Neural cell (in vitro differentiated cells): ENCODE results near the gene RBMS3. TPM values are rescaled to one million over a fixed set of nuclear protein-coding genes. Genes with fewer than 3 reads are reported as not detected.

Experiments
- H2AFZ ChIP-seq: fragments of 200-600, 300-800 bp; sonication (generic), shearing (Covaris generic); 2 replicates; pipeline ENCODE4 v1.6.0; 2014; ENCODE audit warnings: low read depth, mild to moderate bottlenecking, antibody characterized with exemption, low read length, moderate library complexity
- H3F3A ChIP-seq: fragments of 200-600 bp; shearing (Covaris generic); 2 replicates; pipeline ENCODE4 v1.6.1; 2016; ENCODE audit warnings: mild to moderate bottlenecking, moderate library complexity, mixed read lengths, antibody characterized with exemption, low read length; ENCODE audit not compliant: insufficient read depth, poor library complexity, severe bottlenecking
- H3K27ac ChIP-seq: fragments of 200-600, 300-800 bp; sonication (generic), shearing (Covaris generic); 2 replicates; pipeline ENCODE4 v1.5.1; 2014; ENCODE audit warnings: mild to moderate bottlenecking, low read length, moderate library complexity
- H3K27me3 ChIP-seq: fragments of 300-800, 200-600 bp; sonication (generic), shearing (Covaris generic); 2 replicates; pipeline ENCODE4 v1.6.0; 2014; ENCODE audit warnings: mild to moderate bottlenecking, low read depth, low read length, moderate library complexity; ENCODE audit not compliant: insufficient read depth
- H3K36me3 ChIP-seq: fragments of 300-800, 200-600 bp; sonication (generic), shearing (Covaris generic); 2 replicates; pipeline ENCODE4 v1.5.1; 2014; ENCODE audit warnings: mild to moderate bottlenecking, antibody characterized with exemption, low read length, moderate library complexity; ENCODE audit not compliant: insufficient read depth
- H3K4me2 ChIP-seq: fragments of 300-800, 200-600 bp; sonication (generic), shearing (Covaris generic); 2 replicates; pipeline ENCODE4 v1.6.0; 2014; ENCODE audit warnings: mild to moderate bottlenecking, low read length
- H3K4me3 ChIP-seq: fragments of 300-800, 200-600 bp; sonication (generic), shearing (Covaris generic); 2 replicates; pipeline ENCODE4 v1.5.1; 2014; ENCODE audit warnings: mild to moderate bottlenecking, low read length, moderate library complexity
- H3K79me2 ChIP-seq: fragments of 200-600 bp; shearing (Covaris generic); replicated peaks from 2 replicates; pipeline ENCODE4 v1.6.0; 2014; ENCODE audit warnings: mild to moderate bottlenecking, low read length, moderate library complexity; ENCODE audit not compliant: insufficient read depth
- H3K9ac ChIP-seq: fragments of 300-800, 200-600 bp; sonication (generic), shearing (Covaris generic); 2 replicates; pipeline ENCODE4 v1.6.1; 2016; ENCODE audit warnings: mild to moderate bottlenecking, low read length, mixed read lengths
- H3K9me2 ChIP-seq: fragments of 200-600 bp; shearing (Covaris generic); 2 replicates; pipeline ENCODE4 v1.6.1; 2016; ENCODE audit warnings: mild to moderate bottlenecking, low read length, mixed read lengths; ENCODE audit not compliant: insufficient read depth
- H3K9me3 ChIP-seq: fragments of 200-600, 300-800 bp; sonication (generic), shearing (Covaris generic); 2 replicates; pipeline ENCODE4 v1.6.1; 2016; ENCODE audit warnings: mild to moderate bottlenecking, mixed run types, low read length, moderate library complexity, mixed read lengths
- H4K20me1 ChIP-seq: fragments of 200-600 bp; shearing (Covaris generic); 2 replicates; pipeline ENCODE4 v1.6.1; 2016; ENCODE audit warnings: mild to moderate bottlenecking, mixed run types; ENCODE audit not compliant: insufficient read depth
- EP300 ChIP-seq: fragments of 450-650 bp; conservative IDR thresholded peaks from 2 replicates; pipeline ENCODE4 v1.6.1; 2014; ENCODE audit warnings: antibody characterized with exemption, mild to moderate bottlenecking, moderate library complexity; ENCODE audit not compliant: poor library complexity, severe bottlenecking
- EZH2 ChIP-seq: fragments of 200-600, 300-800 bp; shearing (Covaris generic), sonication (generic); IDR thresholded peaks from 2 replicates; pipeline ENCODE4 v1.6.1; 2014; ENCODE audit warnings: antibody characterized with exemption, low read length, borderline replicate concordance, mild to moderate bottlenecking; ENCODE audit not compliant: insufficient read depth, poor library complexity, severe bottlenecking
- MXI1 ChIP-seq: fragments of 450-650 bp; conservative IDR thresholded peaks from 2 replicates; pipeline ENCODE4 v1.6.1; 2014; ENCODE audit warnings: antibody characterized with exemption, mild to moderate bottlenecking; ENCODE audit not compliant: poor library complexity, severe bottlenecking
- POLR2AphosphoS5 ChIP-seq: IDR thresholded peaks from 2 replicates; pipeline ENCODE4 v1.6.1; 2012
- RAD21 ChIP-seq: fragments of 450-650 bp; conservative IDR thresholded peaks from 2 replicates; pipeline ENCODE4 v1.6.1; 2014; ENCODE audit warnings: antibody characterized with exemption, mild to moderate bottlenecking, moderate library complexity
- REST ChIP-seq: IDR thresholded peaks from 2 replicates; pipeline ENCODE4 v1.6.1; 2012; ENCODE audit warnings: borderline replicate concordance
- SMC3 ChIP-seq: fragments of 450-650 bp; conservative IDR thresholded peaks from 2 replicates; pipeline ENCODE4 v1.6.1; 2014; ENCODE audit warnings: antibody characterized with exemption, mild to moderate bottlenecking, moderate library complexity; ENCODE audit not compliant: poor library complexity
- TAF1 ChIP-seq: IDR thresholded peaks from 2 replicates; pipeline ENCODE4 v1.6.1; 2012; ENCODE audit warnings: low read depth
- polyA plus RNA-seq: library from polyadenylated mRNA; depleted of rRNA; stranded (reverse); fragments of >200 nt; gene quantifications from 2 replicates; pipeline ENCODE4 v1.2.3, GENCODE V29; 2014
- TF ChIP-seq, protein P1 (sequence below): fragments of 450-650 bp; IDR thresholded peaks from 2 replicates; pipeline ENCODE4 v1.5.1; 2014; ENCODE audit warnings: antibody characterized with exemption, mild to moderate bottlenecking, moderate library complexity; ENCODE audit not compliant: poor library complexity, severe bottlenecking

The RBMS3 gene
- polyA plus RNA-seq, 1 donor from 2014 or later: 0.53 TPM

- Histone ChIP-seq H3F3A (no peaks in the 10 kb centered on the region), H2AFZ (no peak overlapping the region), H3K27ac (no peak overlapping the region), H3K27me3 (no peaks in the 10 kb centered on the region), H3K4me3 (no peak overlapping the region), H3K36me3 (no peaks in the 10 kb centered on the region), H3K9ac (no peak overlapping the region), H3K4me2 (no peak overlapping the region), H3K9me2 (no peaks in the 10 kb centered on the region), H4K20me1 (no peaks in the 10 kb centered on the region), H3K79me2 (no peaks in the 10 kb centered on the region), H3K9me3 (no peaks in the 10 kb centered on the region)
- TF ChIP-seq, protein P1, sequence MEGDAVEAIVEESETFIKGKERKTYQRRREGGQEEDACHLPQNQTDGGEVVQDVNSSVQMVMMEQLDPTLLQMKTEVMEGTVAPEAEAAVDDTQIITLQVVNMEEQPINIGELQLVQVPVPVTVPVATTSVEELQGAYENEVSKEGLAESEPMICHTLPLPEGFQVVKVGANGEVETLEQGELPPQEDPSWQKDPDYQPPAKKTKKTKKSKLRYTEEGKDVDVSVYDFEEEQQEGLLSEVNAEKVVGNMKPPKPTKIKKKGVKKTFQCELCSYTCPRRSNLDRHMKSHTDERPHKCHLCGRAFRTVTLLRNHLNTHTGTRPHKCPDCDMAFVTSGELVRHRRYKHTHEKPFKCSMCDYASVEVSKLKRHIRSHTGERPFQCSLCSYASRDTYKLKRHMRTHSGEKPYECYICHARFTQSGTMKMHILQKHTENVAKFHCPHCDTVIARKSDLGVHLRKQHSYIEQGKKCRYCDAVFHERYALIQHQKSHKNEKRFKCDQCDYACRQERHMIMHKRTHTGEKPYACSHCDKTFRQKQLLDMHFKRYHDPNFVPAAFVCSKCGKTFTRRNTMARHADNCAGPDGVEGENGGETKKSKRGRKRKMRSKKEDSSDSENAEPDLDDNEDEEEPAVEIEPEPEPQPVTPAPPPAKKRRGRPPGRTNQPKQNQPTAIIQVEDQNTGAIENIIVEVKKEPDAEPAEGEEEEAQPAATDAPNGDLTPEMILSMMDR: no peak
- no peak for TF ChIP-seq POLR2AphosphoS5
- TF ChIP-seq EZH2: no peak
- TF ChIP-seq REST: no peak
- TF ChIP-seq MXI1: no peak
- TF ChIP-seq TAF1: no peak
- no peak for TF ChIP-seq SMC3
- TF ChIP-seq EP300: no peak
- TF ChIP-seq RAD21: no peak
Observed at GRCh38 chr3:29591579-29591978, 310.7 kb downstream of the RBMS3 start.

DNA sequence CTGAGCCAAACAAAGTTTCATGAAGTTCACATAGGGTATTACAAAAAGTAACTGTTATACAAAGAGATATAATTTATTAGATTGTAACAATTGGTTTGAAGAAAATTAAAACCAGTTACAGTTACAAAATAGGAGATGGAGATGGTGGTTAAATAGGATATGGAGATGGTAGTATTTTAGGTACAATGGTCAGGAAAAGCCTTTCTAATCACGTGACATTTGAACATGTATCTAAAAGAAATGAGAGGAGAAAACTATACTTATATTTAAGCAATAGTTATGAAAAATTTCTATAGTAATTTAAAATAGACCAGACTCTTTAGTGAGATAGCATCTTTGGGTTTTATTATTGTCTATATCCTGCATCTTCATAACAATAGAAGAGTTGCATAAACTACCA is 312.9 kb downstream of the RBMS3 start:
- Histone ChIP-seq H3K36me3 (no peaks in the 10 kb centered on the region), H3K27me3 (no peaks in the 10 kb centered on the region), H3K4me2 (no peak overlapping the region), H2AFZ (no peak overlapping the region), H4K20me1 (no peaks in the 10 kb centered on the region), H3K4me3 (no peak overlapping the region), H3K9ac (no peak overlapping the region), H3K9me3 (no peaks in the 10 kb centered on the region), H3K9me2 (no peaks in the 10 kb centered on the region), H3K27ac (no peak overlapping the region), H3F3A (no peaks in the 10 kb centered on the region), H3K79me2 (no peaks in the 10 kb centered on the region)
- TF ChIP-seq EP300: no peak
- TF ChIP-seq, protein P1: no peak
- no peak for TF ChIP-seq RAD21
- TF ChIP-seq TAF1: no peak
- TF ChIP-seq EZH2: no peak
- no peak for TF ChIP-seq SMC3
- TF ChIP-seq MXI1: no peak
- TF ChIP-seq POLR2AphosphoS5: no peak
- TF ChIP-seq REST: no peak
